GM19099 (cell line): ENCODE data around the gene OSBPL1A.

ENCODE experiments used
- POLR2A ChIP-seq: IDR thresholded peaks from 3 replicates; pipeline ENCODE4 v1.6.1; 2011; ENCODE audit warnings: low read depth; ENCODE audit not compliant: insufficient read length; ENCODE audit errors: extremely low read depth

The OSBPL1A gene

GRCh38 chr18:24234850-24235418 is 162.7 kb downstream of the OSBPL1A start:
- no peak for TF ChIP-seq POLR2A

GRCh38 chr18:24234330-24234729 is 163.3 kb downstream of the OSBPL1A start:
- TF ChIP-seq POLR2A, result no peak

GRCh38 chr18:24232800-24233199 is 164.8 kb downstream of the OSBPL1A start:
- TF ChIP-seq POLR2A, result no peak

GRCh38 chr18:24231773-24232735 is 165.6 kb downstream of the OSBPL1A start:
- no peak for TF ChIP-seq POLR2A

- no peak for TF ChIP-seq POLR2A
Observed at GRCh38 chr18:24230766-24231165, 166.9 kb downstream of the OSBPL1A start.

GRCh38 chr18:24228667-24229041 is 169.0 kb downstream of the OSBPL1A start:
- no peak for TF ChIP-seq POLR2A

GRCh38 chr18:24227977-24228666 is 169.5 kb downstream of the OSBPL1A start:
- no peak for TF ChIP-seq POLR2A

- TF ChIP-seq POLR2A, result no peak
Observed at GRCh38 chr18:24220318-24220688, 177.3 kb downstream of the OSBPL1A start.

- TF ChIP-seq POLR2A, result no peak
Observed at GRCh38 chr18:24219561-24220317, 177.9 kb downstream of the OSBPL1A start.

- no peak for TF ChIP-seq POLR2A
Observed at GRCh38 chr18:24214913-24215312, 182.7 kb downstream of the OSBPL1A start.

- TF ChIP-seq POLR2A, result no peak
Observed at GRCh38 chr18:24214144-24214543, 183.5 kb downstream of the OSBPL1A start.

GRCh38 chr18:24212939-24213338 is 184.7 kb downstream of the OSBPL1A start:
- no peak for TF ChIP-seq POLR2A

GRCh38 chr18:24209558-24209957 is 188.1 kb downstream of the OSBPL1A start:
- TF ChIP-seq POLR2A, result no peak

- TF ChIP-seq POLR2A, result no peak
Observed at GRCh38 chr18:24208270-24209035, 189.2 kb downstream of the OSBPL1A start.
